Activated CD4-positive, CD25-positive, alpha-beta regulatory T cell (primary cell): ENCODE measurements around the gene PALD1.

Experiments used
- DNase-seq, 4 experiments: peaks; one replicate each; lab custom pipeline; 2025; lab: John Stamatoyannopoulos, UW

Gene PALD1

DNA sequence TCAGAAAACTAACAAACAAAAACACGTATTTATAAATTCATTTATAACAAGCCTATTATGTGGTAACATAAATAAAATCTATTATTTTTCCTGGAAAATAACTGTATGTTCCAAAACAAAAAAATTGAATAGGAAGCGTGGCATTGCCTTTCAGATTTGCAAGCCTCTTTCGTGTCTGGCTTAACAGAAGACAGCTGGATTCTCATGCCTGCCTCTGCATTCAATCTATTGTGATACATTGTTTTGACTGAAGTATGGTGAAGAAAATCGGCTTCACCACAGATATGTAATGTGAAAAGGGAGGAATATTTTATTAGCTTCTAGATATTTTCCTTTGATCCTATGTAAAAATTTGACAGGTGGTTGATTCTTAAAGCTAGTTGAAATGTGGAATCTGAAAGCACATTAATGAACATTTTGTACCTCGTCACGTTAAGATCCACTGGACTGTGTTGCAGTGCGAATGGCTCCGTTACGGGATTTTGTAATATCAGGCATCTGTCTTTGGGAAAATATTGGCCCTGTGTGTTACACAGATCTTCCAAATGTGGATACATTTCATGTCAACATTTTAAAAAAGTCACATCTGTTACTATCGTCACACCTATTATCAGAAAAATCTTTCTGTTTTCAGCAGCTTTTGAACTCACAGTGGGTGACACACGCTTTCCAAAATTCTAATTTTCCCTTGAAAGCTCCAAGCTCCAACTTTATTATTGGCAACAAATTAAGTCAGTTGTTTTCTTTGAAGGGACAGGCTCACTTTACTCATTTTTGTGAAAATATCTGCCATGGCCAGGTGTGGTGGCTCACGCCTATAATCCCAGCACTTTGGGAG is 26.2 kb downstream of the PALD1 start:
- no peak for DNase-seq

DNA sequence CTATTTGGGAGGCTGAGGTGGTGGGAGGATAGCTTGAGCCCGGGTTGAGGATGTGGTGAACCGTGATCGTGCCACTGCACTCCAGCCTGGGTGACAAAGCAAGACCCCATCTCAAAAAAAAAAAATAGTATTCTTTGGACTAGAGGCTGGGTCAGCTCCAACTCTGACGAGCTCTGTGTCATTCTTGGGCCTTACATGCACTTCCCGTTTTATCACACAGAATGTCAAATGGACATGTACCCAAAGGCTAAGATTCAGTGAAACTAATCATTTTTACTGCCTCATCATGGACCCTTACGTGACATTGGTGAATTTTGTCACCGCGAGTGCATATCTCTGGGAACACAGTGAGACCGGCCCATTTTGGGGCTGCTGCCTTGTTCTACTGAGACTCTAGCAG is 27.3 kb downstream of the PALD1 start:
- DNase-seq = no peak

GRCh38 chr10:70507966-70508365 is 29.4 kb downstream of the PALD1 start:
- no peak for DNase-seq

GRCh38 chr10:70508912-70509756 is 30.6 kb downstream of the PALD1 start:
- DNase-seq = no peak

- DNase-seq = no peak
These were observed 31.2 kb downstream of the PALD1 start for GRCh38 chr10:70509757-70510147.

GRCh38 chr10:70510453-70510852 is 31.9 kb downstream of the PALD1 start:
- DNase-seq = no peak

DNA sequence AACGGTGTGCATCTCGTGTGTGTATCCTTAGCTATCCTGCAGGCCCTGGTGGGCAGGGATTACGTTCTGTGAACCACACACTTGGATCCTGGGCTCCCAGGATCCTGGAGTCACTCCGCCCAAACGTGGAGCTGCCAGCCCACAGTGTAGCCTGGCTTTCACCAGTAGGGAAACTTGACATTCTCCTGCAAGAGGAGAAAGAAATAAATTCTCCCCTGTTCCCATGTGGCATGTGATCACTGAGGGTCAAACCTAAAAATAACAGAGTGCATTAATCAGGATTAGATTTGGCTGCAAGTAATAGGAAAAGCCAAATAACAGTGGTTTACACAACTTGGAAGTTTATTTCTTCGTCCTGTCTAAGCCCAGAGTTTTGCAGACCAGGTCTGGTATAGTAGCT is 32.3 kb downstream of the PALD1 start:
- no peak for DNase-seq

DNA sequence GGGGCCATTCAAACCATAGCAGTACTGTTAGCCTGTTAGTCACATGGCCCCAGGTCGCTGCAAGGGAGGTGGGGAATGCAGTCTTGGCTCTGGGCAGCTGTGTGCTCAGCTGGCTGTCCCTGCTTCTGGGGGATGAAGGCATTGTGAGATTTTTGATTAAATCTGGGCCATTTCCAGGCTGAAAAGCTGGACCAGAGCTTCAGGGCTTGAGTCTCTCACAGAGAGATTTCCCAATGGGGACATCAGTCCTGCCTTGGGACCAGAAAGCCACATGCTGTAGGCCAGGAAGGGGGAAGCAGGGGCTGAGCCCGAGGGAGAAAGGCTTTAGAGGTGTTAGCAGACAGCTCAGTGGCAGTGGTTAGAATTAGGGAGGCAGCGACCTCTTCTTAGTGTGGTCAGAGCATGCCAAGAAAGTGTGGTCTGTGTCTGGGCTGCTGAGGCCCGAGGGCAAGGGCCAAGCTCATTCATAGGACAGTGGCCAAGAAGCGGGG is 33.6 kb downstream of the PALD1 start:
- DNase-seq = no peak

- DNase-seq = no peak
These were observed 35.3 kb downstream of the PALD1 start for GRCh38 chr10:70513848-70514309.

- no peak for DNase-seq
These were observed 36.0 kb downstream of the PALD1 start for GRCh38 chr10:70514591-70514990.

GRCh38 chr10:70515035-70515667 is 36.6 kb downstream of the PALD1 start:
- DNase-seq = no peak

DNA sequence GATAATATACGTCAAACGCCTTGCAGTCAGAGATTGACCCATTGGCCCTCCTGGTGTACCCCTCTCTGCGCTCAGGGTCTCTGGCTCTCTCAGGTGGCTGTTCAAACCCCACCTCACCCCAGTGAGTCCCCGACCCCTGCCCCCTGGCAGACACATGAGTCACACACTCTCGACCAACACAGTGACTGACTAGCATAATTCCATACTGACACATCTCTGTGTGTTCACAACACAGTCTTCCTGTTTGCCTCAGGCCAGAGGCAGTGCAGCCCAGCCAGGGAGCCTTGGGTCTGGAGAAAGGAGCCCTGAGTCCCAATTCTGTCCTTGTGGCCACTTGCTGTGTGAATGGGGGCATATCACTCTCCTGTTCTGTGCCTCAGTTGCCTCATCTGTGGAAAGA is 40.1 kb downstream of the PALD1 start:
- DNase-seq = no peak

DNA sequence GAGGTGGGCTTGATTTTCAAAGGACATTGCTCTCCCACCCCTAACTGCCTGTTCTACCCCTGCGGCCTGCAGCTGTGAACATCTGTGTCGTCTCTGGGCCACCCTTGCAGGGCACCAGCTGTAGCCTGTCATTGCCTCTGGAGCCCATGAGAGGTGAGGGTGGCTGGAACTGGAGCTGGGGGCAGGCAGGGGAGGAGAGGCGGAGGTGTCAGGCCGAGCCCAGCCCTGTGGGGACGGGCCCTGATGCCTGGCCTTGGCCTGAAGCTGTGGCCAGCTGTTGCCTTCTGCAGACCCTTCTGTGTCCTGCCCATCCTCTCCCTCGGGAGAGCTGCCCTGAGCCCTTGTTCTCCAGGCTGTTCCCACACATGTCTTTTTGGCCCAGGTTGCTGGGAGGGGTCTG is 44.5 kb downstream of the PALD1 start:
- DNase-seq = no peak

DNA sequence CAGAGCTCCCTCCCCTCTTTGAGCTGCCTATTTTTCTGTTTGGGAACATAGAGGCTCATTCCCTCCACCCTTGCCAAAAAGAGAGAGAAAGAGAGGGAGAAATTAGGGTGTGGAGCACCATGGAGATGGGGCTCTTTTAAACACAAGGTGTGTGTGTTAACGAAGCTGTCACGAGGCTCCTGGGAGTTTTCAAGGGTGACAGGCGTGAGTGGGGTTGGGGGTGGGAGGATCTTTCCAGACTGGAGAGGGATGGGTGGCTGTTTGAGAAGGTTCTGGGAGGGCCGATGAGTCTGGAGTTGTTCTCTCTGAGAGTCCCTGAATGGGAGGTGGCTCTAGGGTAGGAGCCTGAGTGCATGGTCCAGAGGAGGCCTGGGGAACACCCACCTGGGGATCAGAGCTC is 45.0 kb downstream of the PALD1 start:
- DNase-seq = no peak

- no peak for DNase-seq
These were observed 49.7 kb downstream of the PALD1 start for GRCh38 chr10:70528314-70528713.

DNA sequence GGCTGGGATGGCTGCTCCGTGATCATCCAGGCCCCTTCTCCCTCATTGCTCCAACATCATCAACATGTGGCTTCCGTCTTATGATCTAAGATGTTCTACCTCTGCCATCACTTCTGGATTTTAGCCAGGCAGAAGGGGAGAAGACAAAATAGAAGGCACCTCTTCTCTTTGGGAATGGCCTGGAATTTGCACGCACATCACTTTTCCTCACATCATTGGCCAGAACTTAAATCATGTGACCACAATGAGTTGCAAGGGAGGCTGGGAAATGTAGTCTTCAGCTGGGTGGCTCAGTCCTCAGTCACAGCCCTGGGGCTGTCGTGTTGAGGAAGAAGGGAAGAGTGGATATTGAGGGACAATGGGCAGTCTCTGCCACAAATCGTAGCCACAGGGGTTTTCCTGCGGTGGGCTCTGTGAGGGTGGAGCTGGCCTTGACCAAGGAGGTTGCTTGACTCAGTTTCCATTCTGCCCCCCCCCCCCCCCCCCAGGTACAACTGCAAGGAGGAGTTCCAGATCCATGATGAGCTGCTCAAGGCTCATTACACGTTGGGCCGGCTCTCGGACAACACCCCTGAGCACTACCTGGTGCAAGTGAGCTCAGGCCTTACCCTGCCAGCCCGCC is 50.3 kb downstream of the PALD1 start:
- no peak for DNase-seq

- DNase-seq = no peak
These were observed 51.3 kb downstream of the PALD1 start for GRCh38 chr10:70529848-70530247.

DNA sequence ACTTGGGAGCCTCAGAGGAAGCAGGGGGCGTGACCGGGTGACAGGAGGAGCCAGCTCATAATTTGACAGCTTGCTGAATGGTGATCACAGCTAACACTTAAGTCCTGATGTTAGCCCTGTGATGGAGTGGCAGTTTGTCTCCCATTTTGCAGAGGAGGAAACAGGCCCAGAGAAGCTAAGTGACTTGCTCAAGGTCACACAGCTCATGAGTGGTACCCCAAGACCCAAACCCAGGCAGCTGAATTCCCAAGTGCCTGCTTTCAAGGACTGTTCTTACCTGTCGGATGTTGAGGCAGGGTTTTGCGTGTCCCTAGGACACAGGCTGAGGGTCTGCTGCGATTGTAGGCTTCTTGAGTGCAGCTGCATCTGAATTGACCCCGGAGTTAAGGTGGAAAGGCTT is 51.7 kb downstream of the PALD1 start:
- DNase-seq = no peak

DNA sequence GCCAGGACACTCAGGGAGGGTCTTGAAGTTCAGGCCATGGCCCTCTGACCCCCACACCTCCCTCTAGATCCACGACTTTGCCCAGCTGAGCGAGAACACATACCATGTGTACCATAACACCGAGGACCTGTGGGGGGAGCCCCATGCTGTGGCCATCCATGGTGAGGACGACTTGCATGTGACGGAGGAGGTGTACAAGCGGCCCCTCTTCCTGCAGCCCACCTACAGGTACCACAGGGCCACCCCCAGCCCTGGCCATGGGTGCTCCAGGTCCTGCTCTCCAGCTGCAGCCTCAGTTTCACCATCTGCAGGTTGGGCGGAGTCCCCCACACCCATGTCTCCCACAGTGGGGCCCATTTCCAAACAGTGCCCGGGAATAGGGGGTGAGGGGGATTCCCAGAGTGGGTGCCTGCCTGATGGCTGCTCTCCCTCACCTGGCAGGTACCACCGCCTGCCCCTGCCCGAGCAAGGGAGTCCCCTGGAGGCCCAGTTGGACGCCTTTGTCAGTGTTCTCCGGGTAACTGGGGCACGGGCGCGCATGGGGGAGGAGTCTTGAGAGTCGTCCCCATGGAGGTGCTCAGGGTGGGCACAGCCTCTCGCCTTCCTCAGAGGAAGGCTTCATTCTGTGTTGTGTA is 54.1 kb downstream of the PALD1 start:
- DNase-seq = no peak

DNA sequence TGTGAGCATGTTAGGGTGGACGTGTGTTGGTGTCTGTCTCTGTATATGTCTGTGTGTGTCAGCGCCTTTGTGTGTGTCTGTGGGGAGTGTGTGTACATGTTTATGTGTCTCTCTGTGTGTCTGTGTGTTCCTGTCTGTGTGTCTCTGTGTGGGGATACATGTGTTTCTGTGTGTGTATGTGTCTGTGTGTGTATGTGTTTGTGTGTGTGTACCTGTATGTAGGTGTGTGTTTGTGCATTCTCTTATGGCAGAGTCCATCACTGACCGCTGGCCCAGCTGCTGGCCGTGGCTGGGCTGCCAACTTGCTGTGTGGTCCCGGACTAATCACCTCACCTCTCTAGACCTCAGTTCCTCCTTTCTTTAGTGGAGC is 54.6 kb downstream of the PALD1 start:
- no peak for DNase-seq

DNA sequence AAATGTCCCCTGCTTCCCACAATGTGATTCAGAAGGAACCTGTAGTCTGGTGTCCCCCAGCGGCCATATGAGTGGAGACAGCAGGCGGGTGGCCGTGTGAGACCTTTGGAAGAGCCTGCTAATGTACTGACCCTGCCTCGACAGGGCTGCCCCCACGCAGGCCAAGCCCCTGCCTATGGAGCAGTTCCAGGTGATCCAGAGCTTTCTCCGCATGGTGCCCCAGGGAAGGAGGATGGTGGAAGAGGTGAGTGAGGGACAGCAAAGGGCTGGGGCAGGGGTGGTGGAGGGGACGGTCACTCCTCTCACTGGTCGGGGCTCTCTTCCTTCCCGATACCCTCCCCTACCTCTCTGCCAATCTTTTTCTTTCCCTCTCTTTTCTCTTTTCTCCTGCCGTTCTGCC is 55.7 kb downstream of the PALD1 start:
- DNase-seq = no peak

DNA sequence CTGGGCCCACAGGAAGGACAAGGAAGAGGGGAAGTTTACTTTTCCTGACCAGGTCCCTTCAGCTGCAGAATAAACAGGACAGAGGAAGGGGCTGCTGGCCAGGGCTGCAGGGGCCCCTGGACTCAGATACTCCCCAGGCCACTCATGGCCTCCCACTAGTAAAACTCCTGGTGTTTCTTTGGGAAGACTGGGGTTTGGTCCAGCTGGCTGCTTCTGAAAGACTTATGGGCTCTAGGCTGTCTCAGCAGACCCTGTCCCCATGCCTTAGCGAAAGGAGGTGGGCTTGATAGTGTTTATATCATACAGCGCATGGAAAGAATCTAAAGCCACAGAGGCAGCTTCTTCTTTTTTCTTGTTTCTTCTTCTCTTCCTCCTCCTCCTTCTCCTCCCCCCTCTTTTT is 56.4 kb downstream of the PALD1 start:
- no peak for DNase-seq
